Large intestine (tissue), 3 donors: ENCODE data around the gene CAMK1G. TPM values are rescaled to one million over a fixed set of nuclear protein-coding genes. Genes with fewer than 3 reads are reported as not detected.

Experiments used
- DNase-seq, 2 donors: peaks; one replicate each; pipeline versions ENCODE4 v3.0.0 to v3.0.0-alpha.2; 2013
- H3K27ac ChIP-seq: one replicate; pipeline ENCODE4 v1.5.1; 2013; ENCODE audit warnings: low read length
- H3K27me3 ChIP-seq: 2 replicates; pipeline ENCODE4 v1.6.1; 2013; ENCODE audit warnings: low read length; ENCODE audit not compliant: control insufficient read depth, insufficient read depth
- H3K36me3 ChIP-seq: 2 replicates; pipeline ENCODE4 v1.6.1; 2013; ENCODE audit warnings: low read length; ENCODE audit not compliant: control insufficient read depth, insufficient read depth
- H3K4me1 ChIP-seq: one replicate; pipeline ENCODE4 v1.6.1; 2013; ENCODE audit warnings: low read length; ENCODE audit not compliant: control insufficient read depth, insufficient read depth
- H3K4me3 ChIP-seq: one replicate; pipeline ENCODE4 v1.5.1; 2013; ENCODE audit warnings: low read length
- H3K9me3 ChIP-seq: one replicate; pipeline ENCODE4 v1.6.1; 2013; ENCODE audit warnings: mild to moderate bottlenecking, low read depth, low read length, moderate library complexity; ENCODE audit not compliant: control insufficient read depth
- WGBS: methylation state at CpG from one replicate; pipeline ENCODE4 v1.1.5; 2013; ENCODE audit warnings: low lambda C conversion rate; ENCODE audit not compliant: insufficient coverage; 5-methylcytosine and 5-hydroxymethylcytosine counted together
- polyA plus RNA-seq: library from polyadenylated mRNA; unstranded; fragments of 120-200 nt; gene quantifications from one replicate; pipeline ENCODE4 v1.2.1, GENCODE V29; 2013

CAMK1G gene
- polyA plus RNA-seq, 1 donor, result 0.63 TPM

DNA sequence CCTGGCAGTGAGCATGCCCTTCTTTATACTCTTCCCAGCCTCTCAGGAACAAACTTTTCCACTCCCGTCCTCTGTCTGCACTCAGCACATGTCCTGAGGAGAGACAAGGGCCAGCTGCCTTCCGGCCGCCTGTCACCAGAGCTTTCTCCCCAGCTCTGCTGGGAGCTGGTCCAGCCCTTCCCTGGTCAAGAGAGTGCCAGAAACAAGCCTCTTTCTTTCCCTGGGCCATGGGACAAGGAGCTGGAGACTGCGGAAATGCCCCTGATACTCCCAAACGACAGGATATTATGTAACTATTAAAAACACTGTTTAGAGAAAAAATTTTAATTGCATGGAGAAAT lies 58.3 kb downstream of the CAMK1G start:
- Histone ChIP-seq H3K36me3 (peaks cover 44% of the 10 kb centered on the region), H3K9me3 (no peaks in the 10 kb centered on the region), H3K4me1 (peaks cover 51% of the 10 kb centered on the region), H3K4me3 (no peak overlapping the region), H3K27ac (peak overlapping the region; percentile 87), H3K27me3 (no peaks in the 10 kb centered on the region)
- peak in 1 of 2 donors; percentile 56 for DNase-seq
- no CpG with 5 or more reads among the region's 5 CpGs for WGBS

DNA sequence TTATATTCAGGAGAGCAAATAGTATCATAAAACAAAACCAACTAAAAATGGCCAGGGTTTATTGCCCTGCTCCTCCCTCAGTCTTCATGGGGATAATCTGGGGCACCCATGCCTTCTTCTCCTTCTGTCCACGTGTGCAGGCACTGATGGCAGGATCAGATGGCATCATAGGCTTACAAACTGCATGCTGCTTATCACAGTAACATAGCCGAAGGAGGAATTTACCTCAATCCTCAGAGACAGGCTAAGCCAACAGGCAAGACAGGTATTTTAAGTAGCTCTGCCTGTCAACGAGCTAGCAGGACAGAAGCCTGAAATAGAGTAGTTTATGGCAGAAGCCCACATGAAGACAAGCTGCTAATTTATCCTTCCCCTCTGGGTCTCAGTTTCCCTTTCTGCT lies 59.3 kb downstream of the CAMK1G start:
- Histone ChIP-seq H3K27me3 (no peaks in the 10 kb centered on the region), H3K27ac (peak overlapping the region; percentile 87), H3K9me3 (no peaks in the 10 kb centered on the region), H3K4me3 (no peak overlapping the region), H3K4me1 (peaks cover 59% of the 10 kb centered on the region), H3K36me3 (peaks cover 43% of the 10 kb centered on the region)
- WGBS, result no CpG with 5 or more reads among the region's 3 CpGs
- DNase-seq, result peak in 1 of 2 donors; percentile 77

DNA sequence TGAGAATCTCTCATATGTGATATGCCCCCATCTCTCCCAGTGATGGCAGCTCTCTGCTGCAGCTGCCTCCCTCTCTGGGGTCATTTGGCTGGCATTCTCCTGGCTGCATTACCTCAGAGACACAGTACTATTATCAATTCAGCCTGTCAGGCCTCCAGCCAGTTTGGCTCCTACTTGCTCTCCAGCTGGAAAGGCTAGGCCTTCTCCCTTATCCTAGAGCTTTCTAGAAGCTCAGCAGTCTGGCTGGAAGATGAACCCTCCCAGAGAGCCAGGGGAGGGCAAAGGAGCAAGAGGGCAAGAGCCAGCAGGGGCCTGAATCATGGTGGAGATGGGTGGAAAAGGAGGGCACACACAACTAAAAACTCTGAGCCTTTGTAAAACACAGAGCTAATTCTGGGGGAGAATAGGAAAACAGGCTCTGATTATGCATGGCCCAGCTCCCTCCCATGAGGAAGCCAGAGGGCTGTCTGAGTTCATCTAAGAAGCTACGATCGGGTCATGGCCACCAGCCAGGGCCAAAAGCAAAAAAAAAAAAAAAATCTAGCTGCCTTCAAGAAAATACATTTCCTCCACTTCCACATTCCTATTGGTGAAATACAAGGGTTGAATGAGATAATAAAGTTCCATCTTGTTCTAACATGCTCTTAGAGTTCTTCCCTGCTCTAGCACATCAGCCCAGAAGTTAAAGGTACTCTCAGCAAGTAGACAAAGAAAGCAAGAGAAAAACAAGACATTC lies 59.9 kb downstream of the CAMK1G start:
- peaks cover 45% of the 10 kb centered on the region for H3K36me3 ChIP-seq

DNA sequence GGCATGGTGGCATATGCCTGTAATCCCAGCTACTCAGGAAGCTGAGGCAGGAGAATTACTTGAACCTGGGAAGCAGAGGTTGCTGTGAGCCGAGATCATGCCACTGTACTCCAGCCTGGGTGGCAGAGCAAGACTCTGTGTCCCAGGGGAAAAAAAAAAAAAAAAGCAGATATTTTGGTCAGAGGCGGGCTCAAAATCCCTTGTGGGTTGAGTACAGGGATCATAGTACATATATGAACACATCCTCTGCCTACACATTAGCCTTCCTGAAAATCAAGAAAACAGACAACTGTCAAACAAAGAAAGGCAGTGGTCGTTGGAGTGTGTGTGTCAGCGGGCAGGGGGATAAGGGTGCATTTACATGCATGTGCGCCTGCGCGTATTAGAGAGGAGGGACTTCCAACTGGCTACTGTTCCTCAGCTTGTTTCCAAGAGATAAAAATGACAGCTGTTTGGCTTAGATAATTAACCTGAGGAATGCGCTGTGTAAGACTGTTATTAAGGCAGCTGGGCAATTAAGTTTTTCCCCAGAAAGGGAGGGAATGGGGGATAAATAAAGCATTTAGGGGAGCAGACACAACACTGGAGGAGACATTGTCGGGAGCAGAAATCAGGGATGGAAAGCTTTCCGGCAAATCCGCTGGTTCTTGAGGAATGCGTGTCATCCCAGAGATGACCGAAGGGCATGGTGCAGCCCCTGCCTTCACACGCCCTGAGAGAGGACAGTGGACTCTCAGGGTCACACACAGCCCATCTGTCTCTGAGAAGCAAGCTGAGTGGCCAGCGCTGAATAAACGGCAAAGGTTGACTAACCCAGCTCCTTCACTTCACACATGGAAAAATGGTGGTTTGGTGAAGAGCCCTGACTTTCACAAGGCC lies 62.3 kb downstream of the CAMK1G start:
- Histone ChIP-seq H3K27ac (peak overlapping the region; percentile 84), H3K4me3 (no peak overlapping the region), H3K4me1 (peaks cover 89% of the 10 kb centered on the region), H3K27me3 (no peaks in the 10 kb centered on the region), H3K36me3 (peaks cover 47% of the 10 kb centered on the region), H3K9me3 (no peaks in the 10 kb centered on the region)
- no CpG with 5 or more reads among the region's 16 CpGs for WGBS
- peak in 1 of 2 donors; percentile 72 for DNase-seq

More for the DNA sequence above, 59.9 kb downstream of the CAMK1G start:
- Histone ChIP-seq H3K9me3 (no peaks in the 10 kb centered on the region), H3K4me1 (peaks cover 66% of the 10 kb centered on the region), H3K27ac (peak overlapping the region; percentile 87), H3K4me3 (no peak overlapping the region), H3K27me3 (no peaks in the 10 kb centered on the region)
- WGBS, result no CpG with 5 or more reads among the region's 2 CpGs
- peak in 1 of 2 donors; percentile 53 for DNase-seq

DNA sequence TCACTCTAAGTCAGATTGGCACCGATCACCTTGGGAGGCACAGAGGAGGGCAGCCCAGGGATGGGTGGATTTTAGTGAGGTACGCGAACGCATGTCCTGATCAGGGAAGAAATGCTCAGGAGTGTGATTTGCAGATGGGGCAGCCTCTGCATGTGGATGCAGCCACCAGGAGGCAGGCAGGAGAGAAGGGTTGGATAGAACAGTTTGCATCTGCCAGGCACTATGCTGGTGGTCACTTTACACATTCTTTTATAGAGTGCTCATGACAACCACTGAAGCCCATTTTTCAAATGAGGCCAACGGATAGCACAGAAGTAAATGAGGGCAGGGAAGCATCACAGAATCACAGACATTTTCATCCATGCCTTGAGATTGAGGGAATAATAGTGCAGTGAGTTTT lies 63.0 kb downstream of the CAMK1G start:
- Histone ChIP-seq H3K36me3 (peaks cover 43% of the 10 kb centered on the region), H3K27me3 (no peaks in the 10 kb centered on the region), H3K9me3 (no peaks in the 10 kb centered on the region), H3K4me3 (no peak overlapping the region), H3K27ac (peak overlapping the region; percentile 84), H3K4me1 (peaks cover 87% of the 10 kb centered on the region)
- DNase-seq, result no peak
- no CpG with 5 or more reads among the region's 5 CpGs for WGBS

DNA sequence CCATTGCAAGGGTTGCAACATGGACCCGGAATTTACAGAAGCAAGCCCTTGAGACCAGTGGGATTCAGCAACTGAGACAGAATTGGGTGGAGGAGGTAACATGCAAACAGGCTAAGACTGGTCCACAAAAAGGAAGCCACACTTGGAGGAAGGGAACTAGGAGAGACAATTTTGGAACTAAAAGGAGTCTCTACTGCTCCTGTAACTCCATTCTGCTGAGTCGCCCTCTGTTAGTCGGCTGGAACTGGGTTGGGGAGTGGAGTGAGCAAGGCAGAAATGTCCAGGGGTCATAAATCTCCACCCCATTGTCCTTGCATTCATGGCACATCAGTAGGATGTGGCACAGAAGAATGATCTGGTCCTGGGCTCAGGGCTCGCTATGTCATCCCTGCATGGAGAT lies 63.6 kb downstream of the CAMK1G start:
- H3K9me3 ChIP-seq, result no peaks in the 10 kb centered on the region
- peak overlapping the region; percentile 84 for H3K27ac ChIP-seq
- H3K4me1 ChIP-seq, result peaks cover 82% of the 10 kb centered on the region
- WGBS, result no CpG with 5 or more reads among the region's 4 CpGs
- DNase-seq, result no peak
- peaks cover 43% of the 10 kb centered on the region for H3K36me3 ChIP-seq
- no peak overlapping the region for H3K4me3 ChIP-seq
- H3K27me3 ChIP-seq, result no peaks in the 10 kb centered on the region

DNA sequence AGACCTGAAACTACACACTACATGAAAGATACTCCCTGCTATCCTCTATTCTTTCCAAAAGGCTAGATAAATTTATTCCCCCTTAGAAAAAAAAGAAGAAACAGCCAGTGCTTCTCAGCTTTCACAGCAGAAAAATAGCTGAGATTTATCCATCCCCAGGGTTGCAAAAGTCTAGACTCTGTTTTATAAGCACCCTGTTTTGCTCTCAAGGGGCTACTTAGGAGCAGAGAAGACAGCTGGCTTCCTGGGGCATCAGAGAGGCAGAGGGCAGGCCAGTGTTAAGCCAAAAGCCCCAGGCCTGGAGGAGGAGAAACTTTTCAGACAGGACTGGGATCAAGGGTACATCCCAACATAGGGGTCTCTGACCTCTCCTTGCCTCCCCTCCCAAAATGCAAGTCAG lies 64.8 kb downstream of the CAMK1G start:
- no peak for DNase-seq
- no peaks in the 10 kb centered on the region for H3K9me3 ChIP-seq
- H3K27ac ChIP-seq, result peak overlapping the region; percentile 84
- peaks cover 80% of the 10 kb centered on the region for H3K4me1 ChIP-seq
- H3K36me3 ChIP-seq, result peaks cover 39% of the 10 kb centered on the region
- no peak overlapping the region for H3K4me3 ChIP-seq
- no peaks in the 10 kb centered on the region for H3K27me3 ChIP-seq

DNA sequence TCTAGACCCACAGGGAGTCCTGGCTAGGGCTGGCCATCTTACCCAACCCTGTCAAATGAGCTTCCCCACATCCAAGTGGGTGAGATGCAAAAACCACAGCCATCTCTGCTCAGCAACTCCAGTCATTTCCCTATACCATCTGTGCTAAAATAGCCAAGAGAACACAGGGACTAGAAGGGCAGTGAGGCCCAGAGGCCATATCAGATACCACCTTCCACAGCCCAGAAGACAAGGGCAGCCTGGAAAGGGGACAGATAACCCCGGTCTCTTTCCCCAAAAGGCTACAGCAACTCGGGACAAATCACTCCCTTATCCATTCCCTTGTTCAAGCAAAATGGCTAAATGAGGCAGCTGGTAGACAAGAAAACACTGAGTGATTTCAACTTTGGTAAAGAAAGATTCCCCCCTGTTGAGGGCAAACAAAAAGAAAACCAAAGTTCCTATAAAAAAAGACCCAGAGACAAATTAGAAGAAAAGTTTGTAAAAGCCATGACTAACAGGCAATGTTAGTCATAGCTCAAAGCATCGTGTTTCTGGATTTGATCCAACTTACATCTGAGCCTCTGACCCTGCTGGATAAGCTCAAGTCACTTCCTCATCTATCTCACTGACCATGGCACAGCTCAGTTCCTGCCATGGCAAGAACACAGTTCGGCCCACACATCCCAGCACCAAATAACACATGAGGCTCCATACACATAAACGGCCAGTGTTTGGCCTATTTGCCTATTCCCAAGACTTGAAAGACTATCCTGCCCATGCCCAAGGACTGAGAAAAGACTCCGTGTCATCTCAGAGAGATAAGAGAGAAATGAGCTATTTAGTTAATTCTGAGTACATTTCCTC lies 65.6 kb downstream of the CAMK1G start:
- no CpG with 5 or more reads among the region's 6 CpGs for WGBS
- Histone ChIP-seq H3K36me3 (peaks cover 34% of the 10 kb centered on the region), H3K4me3 (no peak overlapping the region), H3K4me1 (peaks cover 79% of the 10 kb centered on the region), H3K27ac (peak overlapping the region; percentile 99), H3K27me3 (no peaks in the 10 kb centered on the region), H3K9me3 (no peaks in the 10 kb centered on the region)
- DNase-seq, result peak in 1 of 2 donors; percentile 65

DNA sequence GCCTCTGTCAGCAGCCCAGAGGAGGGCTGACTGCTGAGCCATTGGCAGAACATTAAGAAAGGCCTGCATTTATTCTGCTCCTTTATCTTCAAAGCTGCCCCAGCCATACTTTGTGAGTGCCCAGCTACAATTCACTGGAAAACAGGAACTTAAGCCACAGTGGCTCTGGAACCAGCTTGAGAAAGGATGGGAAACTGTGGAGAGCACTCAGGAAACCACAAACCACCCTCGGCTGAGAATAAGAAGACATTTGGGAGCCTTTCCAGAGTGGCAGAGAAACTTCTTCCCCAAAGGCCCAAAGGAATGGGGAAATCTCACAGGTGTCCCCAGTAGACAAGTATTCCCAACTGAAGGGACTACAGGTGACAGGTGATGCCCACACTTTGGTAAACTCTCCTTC lies 66.9 kb downstream of the CAMK1G start:
- no CpG with 5 or more reads among the region's 1 CpG for WGBS
- Histone ChIP-seq H3K9me3 (no peaks in the 10 kb centered on the region), H3K4me1 (peaks cover 81% of the 10 kb centered on the region), H3K4me3 (peak overlapping the region; percentile 50), H3K27me3 (no peaks in the 10 kb centered on the region), H3K36me3 (peaks cover 27% of the 10 kb centered on the region), H3K27ac (peak overlapping the region; percentile 99)
- no peak for DNase-seq

DNA sequence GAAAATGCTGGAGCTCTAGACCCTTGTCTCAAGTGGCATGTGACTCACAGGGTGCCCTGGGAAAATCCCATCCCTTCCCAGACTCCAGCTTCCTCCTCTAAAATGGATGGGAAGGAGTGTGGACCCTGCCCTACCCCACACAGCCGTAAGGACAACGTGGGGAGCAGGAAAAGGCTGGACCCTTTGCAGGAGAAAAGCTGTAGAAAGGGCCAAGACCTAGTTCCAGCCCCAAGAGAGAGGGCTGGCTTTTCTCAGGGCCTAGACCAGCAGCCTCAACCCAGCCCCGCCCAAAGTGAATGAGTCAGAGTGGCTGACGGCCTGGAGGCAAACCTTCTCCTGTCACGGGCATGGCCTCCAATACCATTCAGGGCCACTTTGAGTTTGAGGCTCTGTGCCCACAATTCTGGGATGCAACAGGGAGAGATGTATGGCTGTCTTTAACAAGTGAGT lies 67.6 kb downstream of the CAMK1G start:
- no peaks in the 10 kb centered on the region for H3K27me3 ChIP-seq
- peak overlapping the region; percentile 99 for H3K27ac ChIP-seq
- DNase-seq, result peak in 1 of 2 donors; percentile 88
- peaks cover 27% of the 10 kb centered on the region for H3K36me3 ChIP-seq
- H3K4me1 ChIP-seq, result peaks cover 85% of the 10 kb centered on the region
- no CpG with 5 or more reads among the region's 5 CpGs for WGBS
- no peaks in the 10 kb centered on the region for H3K9me3 ChIP-seq
- peak overlapping the region; percentile 50 for H3K4me3 ChIP-seq
